HEK293 (cell line): ENCODE results near the gene SLC28A1.
A peak's percentile ranks its signal among the peaks of the same experiment; 100 is the strongest.

ENCODE experiments used
- CTCF ChIA-PET: fragments of 350-600 bp; formaldehyde crosslinking; extraction: SDS; loops from one replicate; lab custom pipeline; 2021; ENCODE audit warnings: antibody characterized with exemption; lab: Yijun Ruan, JAX
- POLR2A ChIA-PET: fragments of 300-600 bp; formaldehyde crosslinking; extraction: SDS; loops from one replicate; lab custom pipeline; 2020; ENCODE audit warnings: antibody characterized with exemption, inconsistent platforms; lab: Yijun Ruan, JAX
- H3K27ac ChIP-seq: fragments of 200-500 bp; sonication (Bioruptor generic); 2 replicates; pipeline ENCODE4 v1.5.1; 2014; ENCODE audit warnings: low read depth, low read length, control low read depth, inconsistent platforms; ENCODE audit errors: extremely low read depth
- H3K36me3 ChIP-seq, 2 experiments: fragments of 200-500 bp in 1 of 2; sonication (Bioruptor generic) in 1 of 2; 1 replicate in 1 of 2; 2 replicates in 1 of 2; pipeline ENCODE4 v1.5.1; 2014 to 2017; ENCODE audit warnings: inconsistent platforms in 2 of 2, low read length in 2 of 2; ENCODE audit not compliant: control insufficient read depth in 2 of 2, insufficient read depth in 1 of 2
- H3K4me1 ChIP-seq: fragments of 200-500 bp; sonication (Bioruptor generic); 2 replicates; pipeline ENCODE4 v1.5.1; 2014; ENCODE audit warnings: mild to moderate bottlenecking, low read length, inconsistent platforms; ENCODE audit not compliant: control insufficient read depth, insufficient read depth
- H3K4me3 ChIP-seq: 2 replicates; pipeline ENCODE4 v1.5.1; 2011; ENCODE audit warnings: low read depth, mild to moderate bottlenecking, control low read depth, low read length, moderate library complexity
- H3K9me3 ChIP-seq: fragments of 200-500 bp; sonication (Bioruptor generic); 2 replicates; pipeline ENCODE4 v1.5.1; 2014; ENCODE audit warnings: low read depth, low read length, inconsistent platforms; ENCODE audit not compliant: control insufficient read depth, insufficient read depth
- BCL11A ChIP-seq: fragments of 450-650 bp; formaldehyde crosslinking; IDR thresholded peaks from 2 replicates; pipeline ENCODE4 v1.5.1; 2016; ENCODE audit warnings: low read depth, missing biosample characterization, missing genetic modification characterization
- FEZF1 ChIP-seq: fragments of 450-650 bp; formaldehyde crosslinking; IDR thresholded peaks from 2 replicates; pipeline ENCODE4 v1.5.1; 2016; ENCODE audit warnings: missing biosample characterization, missing genetic modification characterization
- SCRT2 ChIP-seq: fragments of 450-650 bp; formaldehyde crosslinking; IDR thresholded peaks from 2 replicates; pipeline ENCODE4 v1.5.1; 2016; ENCODE audit warnings: missing biosample characterization, missing genetic modification characterization
- TCF7L2 ChIP-seq: IDR thresholded peaks from 2 replicates; pipeline ENCODE4 v1.6.1; 2011; ENCODE audit warnings: low read depth, mild to moderate bottlenecking, inconsistent platforms, low read length, moderate library complexity, borderline replicate concordance
- WT1 ChIP-seq: fragments of 450-650 bp; formaldehyde crosslinking; IDR thresholded peaks from 2 replicates; pipeline ENCODE4 v1.5.1; 2016; ENCODE audit warnings: missing biosample characterization, missing genetic modification characterization
- ZBTB6 ChIP-seq: fragments of 450-650 bp; formaldehyde crosslinking; IDR thresholded peaks from 2 replicates; pipeline ENCODE4 v1.5.1; 2017; ENCODE audit warnings: missing biosample characterization, missing genetic modification characterization
- ZBTB7A ChIP-seq: fragments of 450-650 bp; formaldehyde crosslinking; IDR thresholded peaks from 2 replicates; pipeline ENCODE4 v1.5.1; 2016; ENCODE audit warnings: low read depth, missing biosample characterization, missing genetic modification characterization
- ZNF138 ChIP-seq: fragments of 450-650 bp; formaldehyde crosslinking; IDR thresholded peaks from 2 replicates; pipeline ENCODE4 v1.5.1; 2016; ENCODE audit warnings: missing biosample characterization, missing genetic modification characterization, borderline replicate concordance
- ZNF394 ChIP-seq: fragments of 450-650 bp; formaldehyde crosslinking; IDR thresholded peaks from 2 replicates; pipeline ENCODE4 v1.5.1; 2016; ENCODE audit warnings: missing biosample characterization, missing genetic modification characterization, mild to moderate bottlenecking, moderate library complexity, borderline replicate concordance
- ZNF544 ChIP-seq: fragments of 450-650 bp; formaldehyde crosslinking; IDR thresholded peaks from 2 replicates; pipeline ENCODE4 v1.5.0; 2017; ENCODE audit warnings: missing biosample characterization, missing genetic modification characterization
- ZNF548 ChIP-seq: fragments of 450-650 bp; formaldehyde crosslinking; IDR thresholded peaks from 2 replicates; pipeline ENCODE4 v1.5.1; 2016; ENCODE audit warnings: missing biosample characterization, missing genetic modification characterization
- ZNF629 ChIP-seq: fragments of 450-650 bp; formaldehyde crosslinking; IDR thresholded peaks from 2 replicates; pipeline ENCODE4 v1.5.1; 2017; ENCODE audit warnings: missing biosample characterization, missing genetic modification characterization
- ZNF654 ChIP-seq: fragments of 450-650 bp; formaldehyde crosslinking; IDR thresholded peaks from 2 replicates; pipeline ENCODE4 v1.5.1; 2016; ENCODE audit warnings: low read depth, missing biosample characterization, missing genetic modification characterization
- ZNF677 ChIP-seq: fragments of 450-650 bp; IDR thresholded peaks from 2 replicates; pipeline ENCODE4 v1.5.0; 2018; ENCODE audit warnings: missing biosample characterization, mild to moderate bottlenecking, missing genetic modification characterization, moderate library complexity
- ZNF704 ChIP-seq: fragments of 450-650 bp; formaldehyde crosslinking; IDR thresholded peaks from 2 replicates; pipeline ENCODE4 v1.5.1; 2016; ENCODE audit warnings: missing biosample characterization, missing genetic modification characterization
- ZNF777 ChIP-seq: fragments of 450-650 bp; formaldehyde crosslinking; IDR thresholded peaks from 2 replicates; pipeline ENCODE4 v1.5.1; 2017; ENCODE audit warnings: missing biosample characterization, missing genetic modification characterization, borderline replicate concordance
- ZSCAN4 ChIP-seq: fragments of 450-650 bp; formaldehyde crosslinking; IDR thresholded peaks from 2 replicates; pipeline ENCODE4 v1.5.1; 2017; ENCODE audit warnings: missing biosample characterization, missing genetic modification characterization
- ZSCAN5A ChIP-seq: fragments of 450-650 bp; formaldehyde crosslinking; IDR thresholded peaks from 2 replicates; pipeline ENCODE4 v1.5.1; 2016; ENCODE audit warnings: missing biosample characterization, missing genetic modification characterization

SLC28A1 gene

GRCh38 chr15:84949845-84950569, 65.5 kb downstream of the SLC28A1 start:
- ChIA-PET CTCF (interaction anchor here (0.8 to 1.7 kb wide), 2 partner anchors 12 to 105 kb away, joined by 4 to 7 read pairs; no protein-coding TSS in a partner anchor), POLR2A (interaction anchor here (0.7 kb wide), 1 partner anchor 191 kb away, joined by 4 read pairs; no protein-coding TSS in a partner anchor)
- no peaks in the 10 kb centered on the region for H3K4me1 ChIP-seq
- H3K4me3 ChIP-seq, result no peak overlapping the region
- H3K9me3 ChIP-seq, result no peaks in the 10 kb centered on the region
- no peak for TF ChIP-seq ZNF677 (tag by site-specific recombination)
- TF ChIP-seq SCRT2 (tag by site-specific recombination), result 0 out of 2 replicates have a peak, but pooled peaks have one; percentile 11
- H3K27ac ChIP-seq, result no peak overlapping the region
- H3K36me3 ChIP-seq, result no peaks in the 10 kb centered on the region

GRCh38 chr15:84950570-84951111, 66.2 kb downstream of the SLC28A1 start:
- ChIA-PET CTCF (interaction anchor here (0.8 to 1.6 kb wide), 3 partner anchors 11 to 94 kb away, joined by 4 read pairs; no protein-coding TSS in a partner anchor), POLR2A (interaction anchor here (0.7 kb wide), 1 partner anchor 191 kb away, joined by 4 read pairs; no protein-coding TSS in a partner anchor)
- H3K4me3 ChIP-seq, result no peak overlapping the region
- no peaks in the 10 kb centered on the region for H3K9me3 ChIP-seq
- no peaks in the 10 kb centered on the region for H3K36me3 ChIP-seq
- no peaks in the 10 kb centered on the region for H3K4me1 ChIP-seq
- no peak overlapping the region for H3K27ac ChIP-seq
- TF ChIP-seq ZBTB6 (tag by site-specific recombination) (no peak), BCL11A (tag by site-specific recombination) (no peak), ZNF544 (no peak), ZNF777 (tag by site-specific recombination) (no peak), ZNF394 (tag by site-specific recombination) (no peak), ZNF704 (tag by site-specific recombination) (no peak), FEZF1 (tag by site-specific recombination) (no peak), ZNF138 (tag by site-specific recombination) (no peak), TCF7L2 (no peak), ZSCAN4 (tag by site-specific recombination) (no peak), ZNF548 (no peak), ZNF629 (tag by site-specific recombination) (no peak), WT1 (tag by site-specific recombination) (no peak), ZSCAN5A (tag by site-specific recombination) (no peak), ZBTB7A (tag by site-specific recombination) (no peak), ZNF654 (tag by site-specific recombination) (no peak)
